ENCODE data around the gene ZC3H6. TPM values are rescaled to one million over a fixed set of nuclear protein-coding genes. Genes with fewer than 3 reads are reported as not detected.

The ZC3H6 gene
- total RNA-seq, 1 donor from 2014 or later: 21.7 TPM

DNA sequence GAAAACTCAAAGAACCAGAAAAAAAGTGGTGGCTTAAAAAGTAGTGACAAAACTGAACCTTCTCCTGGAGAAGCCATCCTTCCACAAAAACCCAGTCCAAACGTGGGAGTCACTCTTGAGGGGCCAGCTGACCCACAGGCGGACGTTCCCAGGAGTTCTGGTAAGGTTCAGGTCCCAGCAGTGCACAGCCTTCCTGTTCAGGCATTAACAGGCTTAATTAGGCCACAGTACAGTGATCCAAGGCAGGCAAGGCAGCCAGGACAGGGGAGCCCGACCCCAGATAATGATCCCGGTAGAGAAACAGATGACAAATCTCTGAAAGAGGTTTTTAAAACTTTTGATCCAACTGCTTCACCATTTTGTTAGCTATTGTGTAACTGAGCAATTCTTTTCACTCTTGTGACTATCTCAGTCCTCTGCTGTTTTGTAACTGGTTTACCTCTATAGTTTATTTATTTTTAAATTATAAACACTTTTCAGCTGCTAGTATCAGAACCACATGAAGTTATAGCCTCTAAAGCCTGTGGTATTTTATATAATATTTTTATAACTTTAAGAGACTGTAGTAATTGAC lies 56.8 kb downstream of the ZC3H6 start:
- H3K27ac Mint-ChIP-seq: no peak overlapping the region
- H3K36me3 ChIP-seq: no peaks in the 10 kb centered on the region

DNA sequence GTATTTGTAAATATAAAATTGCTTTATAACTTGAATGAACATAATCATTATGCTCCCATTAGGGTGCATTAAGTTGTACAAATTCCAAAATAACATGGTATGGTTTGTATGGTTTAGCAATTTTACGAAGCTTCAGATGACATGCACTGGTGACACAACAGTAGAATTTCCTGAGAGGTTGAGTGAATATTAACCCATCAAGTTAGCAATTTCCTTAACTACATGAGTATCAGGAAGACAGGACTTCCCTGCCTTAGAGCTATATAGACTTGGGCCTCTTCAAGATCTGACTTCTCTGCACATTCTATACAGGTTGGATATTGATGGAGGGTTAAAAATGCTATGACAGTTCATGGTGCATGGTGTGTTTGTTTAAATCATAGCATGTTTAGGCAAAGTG lies 60.2 kb downstream of the ZC3H6 start:
- H3K36me3 Mint-ChIP-seq: peaks cover 11% of the 10 kb centered on the region
- TF ChIP-seq EZH2phosphoT487 (IDR thresholded peaks at IDR 0.05) (no peak), EZH2 (IDR thresholded peaks at IDR 0.05) (no peak)
- TF ChIP-seq, protein P1, sequence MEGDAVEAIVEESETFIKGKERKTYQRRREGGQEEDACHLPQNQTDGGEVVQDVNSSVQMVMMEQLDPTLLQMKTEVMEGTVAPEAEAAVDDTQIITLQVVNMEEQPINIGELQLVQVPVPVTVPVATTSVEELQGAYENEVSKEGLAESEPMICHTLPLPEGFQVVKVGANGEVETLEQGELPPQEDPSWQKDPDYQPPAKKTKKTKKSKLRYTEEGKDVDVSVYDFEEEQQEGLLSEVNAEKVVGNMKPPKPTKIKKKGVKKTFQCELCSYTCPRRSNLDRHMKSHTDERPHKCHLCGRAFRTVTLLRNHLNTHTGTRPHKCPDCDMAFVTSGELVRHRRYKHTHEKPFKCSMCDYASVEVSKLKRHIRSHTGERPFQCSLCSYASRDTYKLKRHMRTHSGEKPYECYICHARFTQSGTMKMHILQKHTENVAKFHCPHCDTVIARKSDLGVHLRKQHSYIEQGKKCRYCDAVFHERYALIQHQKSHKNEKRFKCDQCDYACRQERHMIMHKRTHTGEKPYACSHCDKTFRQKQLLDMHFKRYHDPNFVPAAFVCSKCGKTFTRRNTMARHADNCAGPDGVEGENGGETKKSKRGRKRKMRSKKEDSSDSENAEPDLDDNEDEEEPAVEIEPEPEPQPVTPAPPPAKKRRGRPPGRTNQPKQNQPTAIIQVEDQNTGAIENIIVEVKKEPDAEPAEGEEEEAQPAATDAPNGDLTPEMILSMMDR (IDR thresholded peaks at IDR 0.05): no peak
- H3K27ac ChIP-seq: no peak overlapping the region

More for the DNA sequence above, 56.8 kb downstream of the ZC3H6 start:
- Histone ChIP-seq H3K9me3 (ENCODE audit: low read depth) (no peaks in the 10 kb centered on the region), H3K4me1 (no peaks in the 10 kb centered on the region), H3K79me2 (ENCODE audit: low read depth) (no peaks in the 10 kb centered on the region), H2AFZ (replicated peaks) (no peak overlapping the region), H3F3A (ENCODE audit: low read depth) (no peaks in the 10 kb centered on the region), H3K27me3 (no peaks in the 10 kb centered on the region), H4K20me1 (ENCODE audit: low read depth) (no peaks in the 10 kb centered on the region), H3K4me3 (no peak overlapping the region), H3K4me2 (no peak overlapping the region), H3K9ac (no peak overlapping the region), H3K27ac (no peak overlapping the region)
- no peaks in the 10 kb centered on the region for H3K4me1 Mint-ChIP-seq
- TF ChIP-seq, protein P1 (IDR thresholded peaks at IDR 0.05): no peak
- TF ChIP-seq EZH2phosphoT487 (IDR thresholded peaks at IDR 0.05) (no peak), EZH2 (IDR thresholded peaks at IDR 0.05) (no peak)
- DNase-seq (ENCODE audit: low spot score): no peak
- no peaks in the 10 kb centered on the region for H3K27me3 Mint-ChIP-seq (ENCODE audit: insufficient read depth, low read depth)
- peaks cover 3% of the 10 kb centered on the region for H3K9me3 Mint-ChIP-seq
- H3K36me3 Mint-ChIP-seq: peaks cover 25% of the 10 kb centered on the region
- no peak overlapping the region for H3K4me3 Mint-ChIP-seq

DNA sequence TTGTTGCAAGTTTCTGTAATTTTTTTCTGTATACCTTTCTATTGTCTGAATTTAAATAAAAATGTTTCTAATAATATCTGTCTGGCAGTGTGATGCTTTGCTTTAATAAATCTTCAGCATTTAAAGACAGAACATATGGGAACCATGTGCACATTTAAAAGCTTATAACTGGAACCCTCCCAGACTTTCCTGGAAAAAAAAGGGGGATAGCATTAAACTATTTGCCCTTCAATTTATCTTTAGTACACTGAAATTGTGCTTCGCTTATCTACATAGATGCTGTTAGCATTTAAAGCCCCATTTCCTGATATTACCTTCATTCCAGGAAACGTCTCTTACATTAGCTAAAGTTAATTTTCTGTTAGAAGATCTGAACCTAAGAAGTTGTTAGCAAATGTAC lies 64.6 kb downstream of the ZC3H6 start:
- no peaks in the 10 kb centered on the region for H3K27me3 ChIP-seq
- H3K4me2 ChIP-seq: no peak overlapping the region
- H3K9me3 Mint-ChIP-seq: no peaks in the 10 kb centered on the region
- H3K4me1 ChIP-seq: peaks cover 5% of the 10 kb centered on the region
- TF ChIP-seq, protein P1 (IDR thresholded peaks at IDR 0.05): no peak
- TF ChIP-seq EZH2 (IDR thresholded peaks at IDR 0.05): no peak
- TF ChIP-seq EZH2phosphoT487 (IDR thresholded peaks at IDR 0.05): no peak
- H3K4me3 ChIP-seq: no peak overlapping the region
- H3K4me3 Mint-ChIP-seq: no peak overlapping the region
- H3K4me1 Mint-ChIP-seq: no peaks in the 10 kb centered on the region
- H3K9me3 ChIP-seq (ENCODE audit: low read depth): no peaks in the 10 kb centered on the region
- DNase-seq (ENCODE audit: low spot score): no peak
- H3K27ac ChIP-seq: no peak overlapping the region
- H3K36me3 Mint-ChIP-seq: no peaks in the 10 kb centered on the region
- H2AFZ ChIP-seq (replicated peaks): no peak overlapping the region
- H3K27me3 Mint-ChIP-seq (ENCODE audit: insufficient read depth, low read depth): peaks cover 2% of the 10 kb centered on the region
- H3K36me3 ChIP-seq: no peaks in the 10 kb centered on the region
- H3K79me2 ChIP-seq (ENCODE audit: low read depth): no peaks in the 10 kb centered on the region
- no peaks in the 10 kb centered on the region for H4K20me1 ChIP-seq (ENCODE audit: low read depth)
- H3K9ac ChIP-seq: no peak overlapping the region
- H3K27ac Mint-ChIP-seq: no peak overlapping the region
- no peaks in the 10 kb centered on the region for H3F3A ChIP-seq (ENCODE audit: low read depth)

More for the DNA sequence above, 60.2 kb downstream of the ZC3H6 start:
- no peak overlapping the region for H2AFZ ChIP-seq (replicated peaks)
- no peaks in the 10 kb centered on the region for H3K9me3 ChIP-seq (ENCODE audit: low read depth)
- peaks cover 5% of the 10 kb centered on the region for H3K4me1 ChIP-seq
- H3K4me3 Mint-ChIP-seq: no peak overlapping the region
- no peaks in the 10 kb centered on the region for H3K9me3 Mint-ChIP-seq
- no peaks in the 10 kb centered on the region for H3K4me1 Mint-ChIP-seq
- H3K27me3 ChIP-seq: no peaks in the 10 kb centered on the region
- H3K36me3 ChIP-seq: no peaks in the 10 kb centered on the region
- H3F3A ChIP-seq (ENCODE audit: low read depth): no peaks in the 10 kb centered on the region
- H3K27me3 Mint-ChIP-seq (ENCODE audit: insufficient read depth, low read depth): no peaks in the 10 kb centered on the region
- DNase-seq (ENCODE audit: low spot score): no peak
- H3K9ac ChIP-seq: no peak overlapping the region
- no peaks in the 10 kb centered on the region for H3K79me2 ChIP-seq (ENCODE audit: low read depth)
- H4K20me1 ChIP-seq (ENCODE audit: low read depth): no peaks in the 10 kb centered on the region
- H3K4me2 ChIP-seq: no peak overlapping the region
- H3K27ac Mint-ChIP-seq: no peak overlapping the region
- no peak overlapping the region for H3K4me3 ChIP-seq
